Lung microvascular endothelial cell (primary cell): ENCODE results near the gene DMAC2. TPM values are rescaled to one million over a fixed set of nuclear protein-coding genes. Genes with fewer than 3 reads are reported as not detected.
"Not testable (repeated sequence)": the region's sequence is repeated elsewhere in the genome, so short reads cannot be mapped to it uniquely, and the experiment has no call there.

Experiments used
- DNase-seq, 2 donors: peaks; one replicate each; pipeline versions ENCODE4 v3.0.0 to v3.0.0-alpha.2; 2010; ENCODE audit warnings: low read depth in 2 of 2
- total RNA-seq: library from RNA; depleted of rRNA; stranded (reverse); fragments of >200 nt; gene quantifications from 2 replicates; pipeline ENCODE4 v1.2.1, GENCODE V29; 2014

The DMAC2 gene
- total RNA-seq, result 30.5 and 36.3 TPM in 2 replicates

DNA sequence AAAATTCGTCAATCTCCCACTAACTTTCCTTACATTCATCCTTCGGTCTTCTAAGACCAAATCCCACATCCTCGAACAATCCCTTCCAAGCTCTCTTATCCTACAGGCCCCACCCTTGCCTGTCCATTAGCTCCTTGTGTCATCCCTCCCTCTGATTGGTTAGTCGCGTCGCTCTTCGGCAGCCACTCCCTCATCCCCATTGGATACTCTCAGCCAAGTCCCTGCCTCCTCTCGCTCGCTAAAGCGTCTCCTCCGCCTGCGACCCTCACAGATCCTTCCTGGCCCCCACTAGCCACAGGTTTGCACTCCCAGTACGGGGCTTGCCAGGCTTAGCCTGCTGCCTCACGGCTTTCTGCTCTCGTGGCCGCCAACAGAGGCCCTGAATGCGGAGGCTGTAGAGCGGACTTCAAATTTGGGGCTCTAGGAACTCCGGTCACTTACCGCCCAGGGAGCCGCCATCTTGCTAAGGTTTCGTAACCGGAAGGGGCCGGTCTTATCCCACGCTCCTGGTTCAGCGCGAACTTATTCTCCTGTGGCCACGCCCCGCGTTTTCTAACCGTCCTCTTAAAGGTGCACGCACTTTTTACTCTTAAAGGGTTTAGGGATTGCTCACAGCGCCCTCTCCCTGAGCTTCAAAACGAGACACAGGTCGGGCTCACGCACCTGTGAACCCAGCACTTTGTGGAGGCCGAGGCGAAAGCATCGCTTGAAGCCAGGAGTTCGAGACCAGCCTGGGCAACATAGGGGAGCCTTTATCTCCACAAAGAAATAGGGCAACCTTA is at the start of gene DMAC2:
DMAC2 (minus strand) TSS at position 472 of the 782 bp plus-strand sequence; CDS start at position 459, 13 bp downstream.
- DNase-seq, result peak; percentile 97 to 98

- not testable (repeated sequence) for DNase-seq
Measured at GRCh38 chr19:41486953-41487352, 47.2 kb upstream of the DMAC2 start.

- no peak for DNase-seq
Measured at GRCh38 chr19:41484822-41485221, 45.1 kb upstream of the DMAC2 start.

DNA sequence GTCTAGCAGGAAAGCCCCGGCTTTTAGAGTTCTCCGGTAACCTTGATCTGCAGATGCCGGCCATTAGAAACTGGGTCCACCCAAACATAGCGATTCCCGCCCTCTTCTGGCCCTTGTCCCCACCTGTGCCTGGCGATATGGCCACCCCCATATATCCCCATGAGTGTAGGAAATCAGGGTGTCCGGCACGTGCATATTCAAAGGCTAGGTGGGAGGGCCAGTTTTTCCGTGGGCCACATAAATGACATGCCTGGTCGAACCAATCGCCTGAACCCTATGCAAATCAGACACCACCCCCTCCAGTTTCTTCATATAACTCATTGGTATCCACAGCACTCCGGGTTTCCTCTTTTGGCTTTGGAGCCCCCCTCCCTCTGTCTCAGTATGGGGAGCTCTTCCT is 40.6 kb upstream of the DMAC2 start:
- peak in 1 of 2 donors; percentile 87 for DNase-seq

GRCh38 chr19:41479757-41480191 is 40.1 kb upstream of the DMAC2 start:
- DNase-seq, result peak; percentile 70 to 97

DNA sequence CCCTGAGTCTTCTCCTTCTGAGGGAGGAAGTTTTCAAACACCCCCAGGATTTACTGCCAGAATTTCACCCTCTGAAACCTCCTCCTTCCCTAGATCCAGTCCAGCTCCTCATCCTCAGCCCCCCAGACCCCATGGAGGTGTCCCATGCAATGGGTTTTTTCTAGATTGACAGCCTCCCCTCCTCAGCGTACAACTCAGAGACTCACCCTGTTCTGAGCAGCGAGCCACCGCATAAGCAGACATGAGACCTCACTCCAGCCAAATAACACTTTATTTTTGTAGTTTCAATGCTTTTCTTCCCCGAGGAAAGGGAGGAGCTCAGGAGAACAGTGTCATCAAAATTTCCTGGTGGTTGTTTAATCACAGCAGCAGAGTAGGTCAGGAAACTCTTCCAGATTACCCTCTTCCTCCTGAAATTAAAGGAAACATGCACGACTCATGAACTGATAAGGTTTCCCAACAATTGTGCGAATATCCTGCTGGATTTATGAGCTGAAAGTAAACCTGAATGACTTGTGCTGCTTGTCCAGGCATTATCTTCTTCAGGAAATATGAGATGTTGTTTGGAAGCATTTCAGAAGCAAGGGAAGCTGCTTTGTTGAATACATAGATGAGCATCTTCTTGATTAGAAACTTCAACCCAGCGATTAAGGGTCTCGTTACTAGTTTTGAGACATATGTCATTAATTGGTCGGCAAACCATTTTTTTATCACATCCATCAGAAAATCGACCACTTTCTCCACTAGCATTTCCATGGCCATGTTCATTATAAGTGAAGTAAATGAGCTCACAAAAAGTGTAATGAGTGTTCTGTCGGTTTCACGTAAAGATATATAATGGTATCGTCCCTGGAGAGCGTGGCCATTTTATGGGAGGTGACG is 39.4 kb upstream of the DMAC2 start:
- peak; percentile 87 to 95 for DNase-seq

DNA sequence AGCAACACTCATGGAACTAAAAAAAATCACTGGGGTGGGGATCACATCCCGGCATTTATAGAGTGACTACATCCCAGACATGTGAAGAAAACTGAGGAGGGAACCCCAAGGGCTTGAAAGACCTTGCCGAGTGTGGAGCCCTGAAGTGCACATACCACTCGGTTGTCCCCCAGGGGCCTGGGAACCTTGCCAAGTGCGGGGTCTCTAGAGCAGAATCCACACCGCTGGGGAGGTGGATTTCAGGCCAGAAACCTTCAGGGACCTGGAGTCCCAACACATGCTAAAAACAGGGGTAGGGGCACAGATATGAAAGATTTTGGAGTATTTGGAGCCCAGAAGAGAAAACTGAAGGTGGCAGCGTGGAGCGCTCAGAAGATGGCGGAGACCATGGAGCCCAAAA is 38.5 kb upstream of the DMAC2 start:
- no peak for DNase-seq

GRCh38 chr19:41476583-41476982 is 36.9 kb upstream of the DMAC2 start:
- DNase-seq, result no peak

- DNase-seq, result not testable (repeated sequence)
Measured at GRCh38 chr19:41463257-41464256, 23.8 kb upstream of the DMAC2 start.

- DNase-seq, result no peak
Measured at GRCh38 chr19:41462497-41462896, 22.8 kb upstream of the DMAC2 start.

GRCh38 chr19:41457241-41457640 is 17.5 kb upstream of the DMAC2 start:
- peak in 1 of 2 donors; percentile 32 for DNase-seq

DNA sequence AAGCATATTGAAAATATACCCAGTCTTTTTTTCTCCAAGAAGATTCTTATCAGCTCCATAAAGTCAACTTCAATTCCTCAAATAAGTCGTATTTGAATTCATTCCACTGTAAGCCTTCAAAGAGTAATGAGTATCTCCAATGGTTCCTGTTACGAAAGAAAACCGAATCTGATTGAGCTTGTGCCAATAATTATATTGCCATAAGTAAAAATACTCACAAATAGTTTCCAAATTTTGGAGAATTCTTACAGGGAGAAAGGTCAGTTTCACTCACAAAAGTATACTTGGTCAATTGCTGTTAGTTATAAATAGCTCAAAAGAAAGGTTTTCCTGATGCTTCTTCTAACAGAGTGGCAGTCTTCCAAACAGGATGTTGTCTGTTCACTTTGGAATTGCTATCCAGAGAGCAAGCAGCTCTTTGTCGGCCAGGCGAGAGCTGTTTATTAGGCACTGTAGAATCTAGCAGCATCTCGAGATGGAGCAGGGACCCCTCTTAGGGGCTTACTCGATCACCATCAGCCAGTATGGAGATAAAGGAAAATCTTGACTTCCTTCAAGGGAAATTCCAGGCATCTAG is 16.7 kb upstream of the DMAC2 start:
- DNase-seq, result peak; percentile 67 to 85

GRCh38 chr19:41455936-41456335 is 16.2 kb upstream of the DMAC2 start:
- DNase-seq, result peak in 1 of 2 donors; percentile 39

- DNase-seq, result no peak
Measured at GRCh38 chr19:41452584-41453275, 13.0 kb upstream of the DMAC2 start.

DNA sequence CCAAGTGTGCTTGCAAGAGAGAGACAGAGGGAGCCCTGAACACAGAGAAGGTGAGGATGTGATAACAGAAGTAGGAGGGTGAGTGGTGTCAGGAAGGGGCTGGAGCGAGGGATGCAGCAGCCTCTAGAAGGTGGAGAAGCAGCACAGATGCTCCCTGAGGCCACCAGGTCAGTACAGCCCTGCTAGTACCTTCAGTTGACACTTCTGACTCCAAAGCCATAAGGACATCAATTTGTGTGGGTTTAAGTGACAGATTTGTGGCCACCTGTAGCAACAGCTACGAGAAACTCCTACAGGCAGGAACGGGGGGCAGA is 10.1 kb upstream of the DMAC2 start:
- no peak for DNase-seq

DNA sequence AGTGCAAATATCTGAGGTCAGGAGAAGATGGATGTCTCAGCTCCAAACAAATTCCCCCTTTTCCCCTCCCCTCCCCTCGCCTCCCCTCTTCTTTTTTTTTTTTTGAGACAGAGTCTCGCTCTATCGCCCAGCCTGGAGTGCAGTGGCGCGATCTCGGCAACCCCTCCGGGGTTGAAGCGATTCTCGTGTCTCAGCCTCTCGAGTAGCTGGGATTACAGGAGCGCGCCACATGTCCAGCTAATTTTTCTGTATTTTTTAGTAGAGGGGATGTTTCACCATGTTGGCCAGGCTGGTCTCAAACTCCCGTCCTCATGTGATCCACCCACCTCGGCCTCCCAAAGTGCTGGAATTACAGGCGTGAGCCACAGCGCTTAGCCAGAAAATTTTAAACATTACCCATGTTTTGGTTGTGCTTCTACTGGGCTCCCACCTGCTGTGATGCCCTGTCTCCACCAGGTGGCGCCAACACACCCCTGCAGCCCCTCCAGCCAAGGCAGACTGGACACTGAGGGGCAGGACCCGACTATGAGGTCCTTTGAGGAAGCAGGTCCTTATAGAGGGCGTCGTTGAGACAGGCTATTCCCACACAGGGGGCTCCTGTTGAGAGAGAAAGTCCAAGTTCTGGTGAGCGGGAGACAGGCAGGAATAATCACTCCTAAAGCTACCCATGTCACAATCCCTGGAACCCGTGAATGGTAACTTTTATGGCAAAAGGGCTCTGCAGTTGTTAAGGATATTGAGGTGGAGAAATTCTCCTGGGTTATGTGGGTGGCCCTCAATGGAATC is 9.6 kb upstream of the DMAC2 start:
- peak; percentile 83 for DNase-seq

DNA sequence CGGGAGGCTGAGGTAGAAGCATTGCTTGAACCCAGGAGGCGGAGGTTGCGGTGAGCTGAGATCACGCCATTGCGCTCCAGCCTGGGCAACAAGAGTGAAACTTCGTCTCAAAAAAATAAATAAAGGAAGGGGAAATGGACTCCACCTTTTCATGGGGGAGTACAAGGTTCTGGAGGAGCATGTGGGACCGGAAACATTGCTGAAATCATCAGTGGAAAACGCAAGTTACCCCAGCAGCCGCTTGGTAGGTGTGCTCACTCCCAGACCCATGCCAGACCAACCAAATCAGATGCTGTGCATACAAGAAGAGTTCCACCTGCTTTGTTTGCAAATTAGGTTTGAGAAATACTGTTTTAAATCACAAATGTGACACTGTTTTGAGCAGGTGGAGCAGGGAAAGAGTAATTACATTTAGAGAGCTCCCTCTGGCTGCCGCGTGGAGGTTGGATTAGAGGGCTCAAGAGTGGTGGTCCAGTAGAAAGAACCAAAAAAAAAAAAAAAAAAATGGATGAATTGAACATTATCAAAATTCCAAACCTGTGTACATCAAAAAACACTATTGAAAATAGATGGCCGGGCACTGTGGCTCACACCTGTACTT is 8.1 kb upstream of the DMAC2 start:
- peak in 1 of 2 donors; percentile 30 for DNase-seq

DNA sequence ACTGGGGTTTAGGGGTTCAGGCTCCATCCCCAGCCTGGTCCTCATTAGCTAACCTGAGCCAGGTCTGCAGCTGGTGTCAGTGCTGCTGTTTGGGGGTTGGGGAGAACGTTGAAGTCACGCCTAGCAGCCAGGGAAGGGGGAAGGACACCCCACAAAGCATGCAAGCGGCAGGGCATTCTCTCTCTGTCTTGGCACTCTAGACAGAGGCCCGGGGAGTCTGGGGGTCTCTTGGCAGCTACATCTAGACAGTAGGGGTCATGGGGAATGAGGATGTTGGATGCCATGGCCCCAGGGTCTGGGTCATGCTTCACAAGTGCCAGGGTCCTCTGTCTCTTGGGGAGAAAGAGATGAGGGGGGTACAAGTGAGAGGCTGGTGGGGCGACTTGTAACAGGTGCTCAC is 5.9 kb upstream of the DMAC2 start:
- no peak for DNase-seq

DNA sequence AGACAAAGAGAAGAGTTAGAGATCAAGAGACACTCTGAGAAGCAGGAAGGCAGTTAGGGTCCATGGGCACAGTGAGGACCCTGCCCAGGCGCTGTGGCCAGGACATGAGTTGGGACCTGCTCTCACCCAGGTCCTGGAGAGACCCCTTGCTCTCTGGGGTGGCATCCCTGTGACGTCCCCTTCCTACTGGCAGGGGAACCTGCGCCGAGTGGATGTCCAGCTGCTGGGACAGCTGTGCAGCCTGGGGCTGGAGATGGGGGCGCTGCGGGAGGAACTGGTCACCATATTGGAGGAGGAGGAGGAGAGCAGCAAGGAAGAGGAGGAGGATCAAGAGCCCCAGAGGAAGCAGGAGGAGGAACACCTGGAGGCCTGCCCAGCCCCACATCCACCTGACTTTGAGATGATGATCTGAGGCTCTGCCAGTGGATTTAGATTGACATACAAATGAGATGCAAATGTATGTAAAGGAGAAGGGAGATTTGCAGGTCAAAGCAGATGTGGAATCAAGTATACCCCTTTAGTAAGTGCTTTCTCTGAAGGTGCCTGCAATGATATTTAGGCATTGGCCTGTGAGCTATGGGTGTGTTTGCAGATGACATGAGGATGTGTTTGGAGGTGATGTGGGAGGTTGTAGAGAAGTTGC is 4.2 kb upstream of the DMAC2 start:
- no peak for DNase-seq
